ENCODE measurements around the gene NT5DC2.

The NT5DC2 gene

DNA sequence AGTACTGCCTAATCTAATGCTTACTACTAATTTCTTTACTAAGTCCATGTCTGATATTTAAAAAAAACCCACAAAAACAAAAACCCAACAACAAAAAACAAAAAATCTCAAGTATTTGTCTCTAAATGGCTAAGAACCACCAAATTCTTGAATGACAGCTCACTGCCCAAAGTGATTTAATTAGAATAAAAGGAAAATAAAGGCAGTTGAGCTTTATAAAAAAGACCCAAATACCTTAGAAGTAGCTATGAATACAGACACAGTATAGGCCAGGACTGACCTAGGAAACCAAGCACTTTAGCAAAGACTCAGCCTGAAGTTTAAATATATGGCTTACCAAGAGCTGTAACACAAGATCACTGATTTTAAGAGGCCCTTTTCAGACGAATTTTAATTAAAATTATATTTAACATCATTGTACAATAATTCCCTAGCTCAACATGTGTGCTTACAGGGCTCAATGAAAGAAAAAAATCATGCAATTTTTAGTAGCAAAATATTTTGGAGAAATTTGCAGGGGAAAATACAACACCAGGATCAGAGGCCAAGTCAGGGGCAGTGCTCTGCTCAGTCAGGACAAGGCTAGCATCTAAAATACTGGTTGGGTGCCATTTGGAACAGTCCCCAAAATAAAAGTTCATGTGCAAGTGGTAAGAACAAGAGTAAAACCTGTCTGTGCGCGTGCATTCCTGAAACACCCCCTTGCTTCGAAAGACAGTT is 27.5 kb upstream of the NT5DC2 start:
- H3K27me3 ChIP-seq (ENCODE audit: control insufficient read depth, low read length): no peaks in the 10 kb centered on the region
- H3K4me1 ChIP-seq (ENCODE audit: control insufficient read depth, low read length): no peaks in the 10 kb centered on the region
- H4K20me1 ChIP-seq (ENCODE audit: control insufficient read depth, insufficient read depth, low read depth, low read length): no peaks in the 10 kb centered on the region
- no peak overlapping the region for H3K27ac ChIP-seq (ENCODE audit: low read depth, low read length)
- H3F3A ChIP-seq (ENCODE audit: control insufficient read depth, insufficient read depth): no peaks in the 10 kb centered on the region
- peaks cover 71% of the 10 kb centered on the region for H3K36me3 ChIP-seq (ENCODE audit: control insufficient read depth, low read length)
- TF ChIP-seq EZH2phosphoT487 (IDR thresholded peaks at IDR 0.05; ENCODE audit: borderline replicate concordance, low read length): no peak
- no peak for TF ChIP-seq CTCF (IDR thresholded peaks at IDR 0.05; ENCODE audit: low read depth, low read length, poor library complexity, severe bottlenecking)
- no peaks in the 10 kb centered on the region for H3K79me2 ChIP-seq (ENCODE audit: control insufficient read depth, low read length)
- H3K4me2 ChIP-seq (ENCODE audit: low read length): no peak overlapping the region
- no peaks in the 10 kb centered on the region for H3K9me2 ChIP-seq (replicated peaks; ENCODE audit: control insufficient read depth, low read length)
- no peaks in the 10 kb centered on the region for H3K9me3 ChIP-seq (ENCODE audit: control insufficient read depth, insufficient read depth, low read length)
- no peak overlapping the region for H3K4me3 ChIP-seq (ENCODE audit: low read length)

DNA sequence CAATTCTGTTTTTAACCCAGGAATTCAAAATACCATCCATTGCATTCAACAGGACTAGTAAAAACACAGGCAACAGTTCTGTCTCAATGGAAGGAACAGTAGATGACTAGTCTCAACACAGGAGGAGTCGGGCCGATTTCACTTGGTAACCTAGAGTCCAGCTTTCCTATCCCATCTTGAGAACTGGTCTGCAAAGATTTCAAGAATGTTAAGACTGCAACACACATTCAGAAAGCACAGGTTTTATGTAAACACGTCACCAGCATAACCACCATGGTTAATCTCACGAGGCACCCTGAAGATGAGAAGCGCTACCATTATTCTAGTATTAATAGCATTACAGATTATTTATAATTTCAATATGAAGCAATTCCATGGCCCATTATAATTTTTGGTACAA is 24.8 kb upstream of the NT5DC2 start:
- Histone ChIP-seq H3K4me2 (ENCODE audit: low read length) (no peak overlapping the region), H3K9me2 (replicated peaks; ENCODE audit: control insufficient read depth, low read length) (no peaks in the 10 kb centered on the region), H3F3A (ENCODE audit: control insufficient read depth, insufficient read depth) (no peaks in the 10 kb centered on the region), H3K36me3 (ENCODE audit: control insufficient read depth, low read length) (peaks cover 81% of the 10 kb centered on the region), H3K27ac (ENCODE audit: low read depth, low read length) (no peak overlapping the region), H3K4me1 (ENCODE audit: control insufficient read depth, low read length) (no peaks in the 10 kb centered on the region), H3K27me3 (ENCODE audit: control insufficient read depth, low read length) (no peaks in the 10 kb centered on the region), H3K9me3 (ENCODE audit: control insufficient read depth, insufficient read depth, low read length) (no peaks in the 10 kb centered on the region), H3K79me2 (ENCODE audit: control insufficient read depth, low read length) (no peaks in the 10 kb centered on the region), H4K20me1 (ENCODE audit: control insufficient read depth, insufficient read depth, low read depth, low read length) (no peaks in the 10 kb centered on the region), H3K4me3 (ENCODE audit: low read length) (no peak overlapping the region)
- TF ChIP-seq CTCF (IDR thresholded peaks at IDR 0.05; ENCODE audit: low read depth, low read length, poor library complexity, severe bottlenecking) (no peak), EZH2phosphoT487 (IDR thresholded peaks at IDR 0.05; ENCODE audit: borderline replicate concordance, low read length) (no peak)

- no peaks in the 10 kb centered on the region for H3K79me2 ChIP-seq (ENCODE audit: control insufficient read depth, low read length)
- no peaks in the 10 kb centered on the region for H3K9me3 ChIP-seq (ENCODE audit: control insufficient read depth, insufficient read depth, low read length)
- H3F3A ChIP-seq (ENCODE audit: control insufficient read depth, insufficient read depth): peaks cover 2% of the 10 kb centered on the region; the same call in 1 of the 2 replicates
- no peaks in the 10 kb centered on the region for H3K27me3 ChIP-seq (ENCODE audit: control insufficient read depth, low read length)
- no peaks in the 10 kb centered on the region for H3K4me1 ChIP-seq (ENCODE audit: control insufficient read depth, low read length)
- no peak overlapping the region for H3K4me3 ChIP-seq (ENCODE audit: low read length)
- no peaks in the 10 kb centered on the region for H3K9me2 ChIP-seq (replicated peaks; ENCODE audit: control insufficient read depth, low read length)
- H3K4me2 ChIP-seq (ENCODE audit: low read length): no peak overlapping the region
- 0 out of 2 replicates have a peak, but pooled peaks cover 3% of the 10 kb centered on the region for H4K20me1 ChIP-seq (ENCODE audit: control insufficient read depth, insufficient read depth, low read depth, low read length)
- H3K27ac ChIP-seq (ENCODE audit: low read depth, low read length): no peak overlapping the region
- H3K36me3 ChIP-seq (ENCODE audit: control insufficient read depth, low read length): peaks cover 82% of the 10 kb centered on the region
- TF ChIP-seq EZH2phosphoT487 (IDR thresholded peaks at IDR 0.05; ENCODE audit: borderline replicate concordance, low read length) (no peak), CTCF (IDR thresholded peaks at IDR 0.05; ENCODE audit: low read depth, low read length, poor library complexity, severe bottlenecking) (no peak)
Observed at GRCh38 chr3:52557011-52557960, 23.6 kb upstream of the NT5DC2 start.

All from DOHH2 (cell line).